H9 (cell line): ENCODE measurements around the gene ENGASE. TPM values are rescaled to one million over a fixed set of nuclear protein-coding genes. Genes with fewer than 3 reads are reported as not detected.

Source experiments
- DNase-seq: peaks from one replicate; pipeline ENCODE4 v3.0.0-alpha.2; 2017
- H2AFZ ChIP-seq: one replicate; pipeline ENCODE4 v1.6.1; 2013; ENCODE audit warnings: mild to moderate bottlenecking, low read length, control low read depth, moderate library complexity
- H2AK5ac ChIP-seq: 2 replicates; pipeline ENCODE4 v1.6.1; 2013; ENCODE audit warnings: low read length, control low read depth, mixed read lengths; ENCODE audit not compliant: insufficient read length
- H2BK120ac ChIP-seq: one replicate; pipeline ENCODE4 v1.6.1; 2013; ENCODE audit warnings: low read depth, mild to moderate bottlenecking, low read length, control low read depth, inconsistent platforms; ENCODE audit not compliant: poor library complexity, severe bottlenecking
- H2BK12ac ChIP-seq: 2 replicates; pipeline ENCODE4 v1.6.1; 2013; ENCODE audit warnings: low read length, control low read depth, mixed read lengths, low read depth; ENCODE audit not compliant: insufficient read length
- H2BK15ac ChIP-seq: 2 replicates; pipeline ENCODE4 v1.6.1; 2013; ENCODE audit warnings: low read depth, low read length, control low read depth
- H2BK20ac ChIP-seq: one replicate; pipeline ENCODE4 v1.6.1; 2013; ENCODE audit warnings: low read depth, mild to moderate bottlenecking, low read length, control low read depth, inconsistent platforms; ENCODE audit not compliant: poor library complexity, severe bottlenecking
- H2BK5ac ChIP-seq: 2 replicates; pipeline ENCODE4 v1.6.1; 2013; ENCODE audit warnings: low read length, control low read depth, mixed read lengths; ENCODE audit not compliant: insufficient read length
- H3K14ac ChIP-seq: 2 replicates; pipeline ENCODE4 v1.6.1; 2013; ENCODE audit warnings: low read length, control low read depth; ENCODE audit not compliant: insufficient read depth
- H3K18ac ChIP-seq: 2 replicates; pipeline ENCODE4 v1.6.1; 2013; ENCODE audit warnings: low read depth, mild to moderate bottlenecking, mixed read lengths, low read length, control low read depth; ENCODE audit not compliant: insufficient read length
- H3K23ac ChIP-seq: 2 replicates; pipeline ENCODE4 v1.6.1; 2013; ENCODE audit warnings: low read length, control low read depth, mixed read lengths, low read depth; ENCODE audit not compliant: insufficient read length
- H3K23me2 ChIP-seq: 2 replicates; pipeline ENCODE4 v1.6.1; 2013; ENCODE audit warnings: low read depth, mild to moderate bottlenecking, mixed read lengths, low read length, control low read depth; ENCODE audit not compliant: insufficient read length, poor library complexity, severe bottlenecking
- H3K27ac ChIP-seq: 2 replicates; pipeline ENCODE4 v1.5.1; 2013; ENCODE audit warnings: low read length, control low read depth, mixed read lengths, low read depth; ENCODE audit not compliant: insufficient read length
- H3K27me3 ChIP-seq: 2 replicates; pipeline ENCODE4 v1.6.1; 2013; ENCODE audit warnings: low read length, control low read depth, inconsistent platforms; ENCODE audit not compliant: insufficient read depth
- H3K4ac ChIP-seq: 2 replicates; pipeline ENCODE4 v1.6.1; 2013; ENCODE audit warnings: low read depth, mild to moderate bottlenecking, control low read depth, inconsistent platforms, low read length, moderate library complexity
- H3K4me1 ChIP-seq: 2 replicates; pipeline ENCODE4 v1.6.1; 2013; ENCODE audit warnings: low read length, control low read depth, inconsistent platforms; ENCODE audit not compliant: insufficient read depth
- H3K4me2 ChIP-seq: 2 replicates; pipeline ENCODE4 v1.6.1; 2013; ENCODE audit warnings: low read length, control low read depth, mixed read lengths; ENCODE audit not compliant: insufficient read length, insufficient read depth
- H3K56ac ChIP-seq: 2 replicates; pipeline ENCODE4 v1.6.1; 2013; ENCODE audit warnings: low read depth, mild to moderate bottlenecking, mixed read lengths, low read length, control low read depth; ENCODE audit not compliant: insufficient read length
- H3K79me1 ChIP-seq: 2 replicates; pipeline ENCODE4 v1.6.1; 2013; ENCODE audit warnings: low read depth, mild to moderate bottlenecking, moderate library complexity, low read length, control low read depth, inconsistent platforms; ENCODE audit not compliant: insufficient read depth, poor library complexity, severe bottlenecking
- H3K79me2 ChIP-seq: 2 replicates; pipeline ENCODE4 v1.6.1; 2013; ENCODE audit warnings: low read length, control low read depth, inconsistent platforms; ENCODE audit not compliant: insufficient read depth
- H3K9ac ChIP-seq: 2 replicates; pipeline ENCODE4 v1.6.1; 2013; ENCODE audit warnings: low read length, control low read depth, mixed read lengths; ENCODE audit not compliant: insufficient read length; ENCODE audit errors: extremely low read depth
- H3K9me3 ChIP-seq: one replicate; pipeline ENCODE4 v1.6.1; 2013; ENCODE audit warnings: low read depth, low read length, inconsistent platforms; ENCODE audit not compliant: control insufficient read depth
- H3T11ph ChIP-seq: one replicate; pipeline ENCODE4 v1.6.1; 2013; ENCODE audit warnings: mild to moderate bottlenecking, low read length, control low read depth, inconsistent platforms
- H4K20me1 ChIP-seq: one replicate; pipeline ENCODE4 v1.6.1; 2013; ENCODE audit not compliant: control insufficient read depth, insufficient read length, insufficient read depth
- H4K5ac ChIP-seq: 2 replicates; pipeline ENCODE4 v1.6.1; 2013; ENCODE audit warnings: low read depth, mild to moderate bottlenecking, mixed read lengths, low read length, control low read depth; ENCODE audit not compliant: insufficient read length
- H4K8ac ChIP-seq: replicated peaks from 2 replicates; pipeline ENCODE4 v1.6.1; 2013; ENCODE audit warnings: low read length, control low read depth, mixed read lengths, low read depth; ENCODE audit not compliant: insufficient read length
- H4K91ac ChIP-seq: 2 replicates; pipeline ENCODE4 v1.6.1; 2013; ENCODE audit warnings: low read depth, mild to moderate bottlenecking, moderate library complexity, mixed read lengths, low read length, control low read depth; ENCODE audit not compliant: insufficient read length
- H3K27ac Mint-ChIP-seq, 3 experiments: 2 replicates in 2 of 3; 3 replicates in 1 of 3; pipeline ENCODE4 v1.8.0; 2020 to 2021; ENCODE audit warnings: mixed read lengths in 3 of 3, mild to moderate bottlenecking in 1 of 3, moderate library complexity in 1 of 3
- H3K27me3 Mint-ChIP-seq: 2 replicates; pipeline ENCODE4 v1.8.0; 2021; ENCODE audit warnings: low read depth, mild to moderate bottlenecking, moderate library complexity, mixed read lengths
- H3K36me3 Mint-ChIP-seq, 3 experiments: 2 replicates in 2 of 3; 3 replicates in 1 of 3; pipeline ENCODE4 v1.8.0; 2020 to 2021; ENCODE audit warnings: low read depth in 3 of 3, mixed read lengths in 3 of 3; ENCODE audit not compliant: insufficient read depth in 1 of 3
- H3K4me1 Mint-ChIP-seq, 2 experiments: 2 replicates each; pipeline ENCODE4 v1.8.0; 2020; ENCODE audit warnings: mixed read lengths in 2 of 2
- H3K4me3 Mint-ChIP-seq, 2 experiments: 2 replicates in 1 of 2; 3 replicates in 1 of 2; pipeline ENCODE4 v1.8.0; 2020 to 2021; ENCODE audit warnings: mild to moderate bottlenecking in 2 of 2, mixed read lengths in 2 of 2, moderate library complexity in 1 of 2
- H3K9me3 Mint-ChIP-seq, 2 experiments: 2 replicates in 1 of 2; 3 replicates in 1 of 2; pipeline ENCODE4 v1.8.0; 2020; ENCODE audit warnings: mild to moderate bottlenecking in 2 of 2, mixed read lengths in 2 of 2, moderate library complexity in 1 of 2
- CTCF ChIP-seq: fragments of 200-600 bp; sonication (generic); conservative IDR thresholded peaks from 3 replicates; pipeline ENCODE4 v1.8.0; 2021; ENCODE audit warnings: antibody characterized with exemption, mild to moderate bottlenecking
- WGBS: extraction: QIAGEN DNeasy Blood & Tissue Kit; methylation state at CpG from one replicate; pipeline ENCODE4 v1.1.7; 2013; ENCODE audit warnings: missing lambda C conversion rate, low lambda C conversion rate, mixed read lengths; ENCODE audit not compliant: insufficient read length; ENCODE audit errors: extremely low coverage; 5-methylcytosine and 5-hydroxymethylcytosine counted together
- total RNA-seq: library from RNA; stranded (reverse); gene quantifications from 2 replicates; pipeline ENCODE4 v1.2.1, GENCODE V29; 2021

The ENGASE gene
- total RNA-seq, 1 experiment from 2014 or later: 20.6 TPM

- no CpG with 5 or more reads among the region's 9 CpGs for WGBS
- Histone ChIP-seq H3K79me2 (no peaks in the 10 kb centered on the region), H3K4me1 (no peaks in the 10 kb centered on the region), H2BK15ac (no peak overlapping the region), H3T11ph (no peak overlapping the region), H3K79me1 (no peaks in the 10 kb centered on the region), H2BK120ac (no peak overlapping the region), H2BK12ac (no peak overlapping the region), H3K27ac (no peak overlapping the region), H3K27me3 (no peaks in the 10 kb centered on the region), H3K18ac (no peak overlapping the region), H4K20me1 (no peaks in the 10 kb centered on the region), H2AK5ac (no peak overlapping the region), H4K91ac (no peak overlapping the region), H3K9me3 (no peaks in the 10 kb centered on the region), H2BK20ac (no peak overlapping the region), H3K56ac (no peak overlapping the region), H4K5ac (no peak overlapping the region), H3K9ac (no peak overlapping the region), H3K4ac (no peak overlapping the region), H2AFZ (no peak overlapping the region), H3K23ac (no peak overlapping the region), H2BK5ac (no peak overlapping the region), H3K23me2 (no peaks in the 10 kb centered on the region), H4K8ac (no peak overlapping the region), H3K14ac (no peak overlapping the region), H3K4me2 (peak overlapping the region; percentile 29)
- peak overlapping the region; percentile 77 to 88 for H3K4me3 Mint-ChIP-seq
- peaks cover 8% of the 10 kb centered on the region in 2 experiments for H3K4me1 Mint-ChIP-seq
- peaks cover 7 to 29% (median 26%) of the 10 kb centered on the region in 3 experiments for H3K36me3 Mint-ChIP-seq
- no peaks in the 10 kb centered on the region for H3K9me3 Mint-ChIP-seq
- H3K27ac Mint-ChIP-seq: no peak overlapping the region
- peaks cover 24% of the 10 kb centered on the region for H3K27me3 Mint-ChIP-seq
- no peak for DNase-seq
- TF ChIP-seq CTCF: no peak
These were observed 1.3 kb downstream of the ENGASE start for GRCh38 chr17:79075861-79076406.
